ENCODE results near the gene FOXK1.

FOXK1 gene

GRCh38 chr7:4730276-4730675 is 48.2 kb downstream of the FOXK1 start:
- TF ChIP-seq, protein P1, sequence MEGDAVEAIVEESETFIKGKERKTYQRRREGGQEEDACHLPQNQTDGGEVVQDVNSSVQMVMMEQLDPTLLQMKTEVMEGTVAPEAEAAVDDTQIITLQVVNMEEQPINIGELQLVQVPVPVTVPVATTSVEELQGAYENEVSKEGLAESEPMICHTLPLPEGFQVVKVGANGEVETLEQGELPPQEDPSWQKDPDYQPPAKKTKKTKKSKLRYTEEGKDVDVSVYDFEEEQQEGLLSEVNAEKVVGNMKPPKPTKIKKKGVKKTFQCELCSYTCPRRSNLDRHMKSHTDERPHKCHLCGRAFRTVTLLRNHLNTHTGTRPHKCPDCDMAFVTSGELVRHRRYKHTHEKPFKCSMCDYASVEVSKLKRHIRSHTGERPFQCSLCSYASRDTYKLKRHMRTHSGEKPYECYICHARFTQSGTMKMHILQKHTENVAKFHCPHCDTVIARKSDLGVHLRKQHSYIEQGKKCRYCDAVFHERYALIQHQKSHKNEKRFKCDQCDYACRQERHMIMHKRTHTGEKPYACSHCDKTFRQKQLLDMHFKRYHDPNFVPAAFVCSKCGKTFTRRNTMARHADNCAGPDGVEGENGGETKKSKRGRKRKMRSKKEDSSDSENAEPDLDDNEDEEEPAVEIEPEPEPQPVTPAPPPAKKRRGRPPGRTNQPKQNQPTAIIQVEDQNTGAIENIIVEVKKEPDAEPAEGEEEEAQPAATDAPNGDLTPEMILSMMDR (IDR thresholded peaks at IDR 0.05): no peak

GRCh38 chr7:4730971-4731370 is 48.9 kb downstream of the FOXK1 start:
- TF ChIP-seq, protein P1 (IDR thresholded peaks at IDR 0.05): no peak

- TF ChIP-seq, protein P1 (IDR thresholded peaks at IDR 0.05): no peak
Observed at GRCh38 chr7:4731803-4732202, 49.7 kb downstream of the FOXK1 start.

DNA sequence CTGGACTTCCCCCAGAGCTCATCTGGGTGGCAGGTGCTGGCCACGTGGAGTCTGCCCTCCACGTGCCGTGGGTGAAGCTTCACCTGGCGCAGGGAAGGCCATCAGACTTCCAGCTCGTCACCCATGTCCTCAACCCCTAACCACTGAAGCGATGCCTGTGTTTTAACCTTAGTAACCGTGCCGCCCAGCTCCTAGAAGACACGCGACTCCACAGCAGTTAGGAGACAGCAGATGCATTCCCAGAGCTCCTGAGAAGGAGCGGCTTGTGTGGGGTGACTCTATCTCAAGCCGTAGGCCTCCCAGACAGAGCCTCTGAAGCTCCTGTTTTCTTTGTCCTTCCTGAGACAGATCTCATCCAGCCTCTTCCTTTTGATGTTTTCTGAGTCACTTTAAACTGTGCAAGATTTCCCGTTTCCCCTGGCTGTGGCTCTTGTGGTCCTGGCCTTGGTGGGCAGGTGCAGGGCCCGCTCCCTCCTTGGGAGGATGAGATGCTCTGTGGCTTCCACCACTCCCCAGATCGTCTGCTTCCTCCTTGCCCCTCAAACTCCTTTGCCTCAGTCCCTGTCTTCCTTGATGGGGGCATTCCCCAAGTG is 51.9 kb downstream of the FOXK1 start:
- TF ChIP-seq, protein P1 (IDR thresholded peaks at IDR 0.05): no peak

DNA sequence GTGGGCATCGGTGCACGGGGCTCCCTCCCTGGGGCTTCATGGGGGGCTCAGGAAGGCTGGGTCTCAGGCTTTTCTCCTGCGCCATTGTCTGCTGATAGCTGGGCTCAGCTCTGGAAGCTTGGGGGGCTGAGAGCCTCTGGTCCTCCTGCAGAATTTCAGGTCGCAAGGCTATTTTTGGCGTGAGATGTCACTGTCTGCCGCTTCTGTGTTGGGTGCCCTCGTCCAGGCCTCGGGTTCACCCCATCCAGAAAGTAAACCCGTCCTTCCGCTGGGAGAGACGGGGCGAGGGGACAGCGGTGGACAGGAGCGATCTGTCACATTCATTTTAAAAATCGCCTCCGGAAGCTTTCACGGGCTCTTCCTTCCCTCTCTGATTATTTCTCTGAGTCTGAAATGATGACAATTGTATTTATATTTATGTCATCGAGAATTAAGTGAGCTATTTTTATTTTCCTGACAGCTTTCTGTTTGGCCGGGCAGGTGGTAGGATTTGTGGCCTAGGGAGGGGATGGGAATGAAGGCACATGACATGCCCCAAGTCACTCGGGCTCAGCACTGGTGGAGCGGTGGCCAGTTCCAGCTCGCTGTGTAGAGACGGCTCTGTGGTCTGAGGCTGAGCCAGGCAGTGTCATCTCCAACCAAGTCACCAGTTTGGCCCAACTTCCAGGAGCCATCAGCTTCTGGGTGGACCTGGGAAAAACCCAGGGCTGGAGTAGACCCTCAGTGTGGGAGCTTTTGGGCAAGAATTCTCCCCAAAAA is 52.7 kb downstream of the FOXK1 start:
- TF ChIP-seq, protein P1 (IDR thresholded peaks at IDR 0.05): no peak

- TF ChIP-seq, protein P1 (IDR thresholded peaks at IDR 0.05): no peak
Observed at GRCh38 chr7:4737300-4737699, 55.2 kb downstream of the FOXK1 start.

GRCh38 chr7:4738711-4739527 is 56.8 kb downstream of the FOXK1 start:
- TF ChIP-seq, protein P1 (IDR thresholded peaks at IDR 0.05): no peak

Data from LNCAP (cell line).